Kidney (tissue), 14 donors: ENCODE data around the gene LRRC43. TPM values are rescaled to one million over a fixed set of nuclear protein-coding genes. Genes with fewer than 3 reads are reported as not detected.

Experiments used
- DNase-seq, 5 donors: peaks; one replicate each; pipeline ENCODE4 v3.0.0-alpha.2; 2013 to 2020
- FAIRE-seq: peaks from 2 replicates; lab custom pipeline; 2012; peaks lifted over from hg19 to GRCh38; lab: Jason Lieb, UNC
- H3K27ac ChIP-seq, 2 donors: one replicate each; pipeline ENCODE4 v1.7.0; 2013; ENCODE audit warnings: low read depth in 2 of 2, low read length in 2 of 2, inconsistent platforms in 1 of 2
- H3K27me3 ChIP-seq: one replicate; pipeline ENCODE4 v1.7.1; 2013; ENCODE audit warnings: low read length, inconsistent platforms; ENCODE audit not compliant: control insufficient read depth, insufficient read depth
- H3K36me3 ChIP-seq, 3 donors: one replicate each; pipeline versions ENCODE4 v1.7.0 to v1.7.1; 2013; ENCODE audit warnings: low read length in 3 of 3, control low read depth in 1 of 3, inconsistent platforms in 1 of 3; ENCODE audit not compliant: insufficient read depth in 3 of 3, control insufficient read depth in 2 of 3
- H3K4me1 ChIP-seq, 3 donors: one replicate each; pipeline versions ENCODE4 v1.7.0 to v1.7.1; 2013; ENCODE audit warnings: low read length in 3 of 3, inconsistent platforms in 1 of 3, low read depth in 1 of 3; ENCODE audit not compliant: control insufficient read depth in 2 of 3, insufficient read depth in 2 of 3
- H3K4me3 ChIP-seq, 3 donors: one replicate each; pipeline versions ENCODE4 v1.7.0 to v1.8.1; 2013; ENCODE audit warnings: low read length in 3 of 3, control low read depth in 1 of 3, inconsistent platforms in 1 of 3
- H3K9ac ChIP-seq, 3 donors: one replicate each; pipeline versions ENCODE4 v1.7.0 to v1.7.1; 2013; ENCODE audit warnings: low read length in 3 of 3, control low read depth in 1 of 3, inconsistent platforms in 1 of 3
- H3K9me3 ChIP-seq, 3 donors: one replicate each; pipeline versions ENCODE4 v1.7.0 to v1.7.1; 2013; ENCODE audit warnings: low read length in 3 of 3, control low read depth in 1 of 3, inconsistent platforms in 1 of 3; ENCODE audit not compliant: control insufficient read depth in 2 of 3, insufficient read depth in 1 of 3
- CTCF ChIP-seq: IDR thresholded peaks from 3 replicates; pipeline ENCODE4 v1.5.1; 2012; ENCODE audit warnings: mild to moderate bottlenecking, moderate library complexity, borderline replicate concordance; ENCODE audit not compliant: insufficient read depth; ENCODE audit errors: extremely low read depth
- intact Hi-C: fragments of 100-400 bp; cut with DNase I; formaldehyde crosslinking; loops from one replicate; pipeline ENCODE4 v1.11.1; 2022
- polyA plus RNA-seq: library from polyadenylated mRNA; stranded (reverse); fragments of 350-450 nt; fragmentation: Illumina TruSeq; extraction: RNeasy Lipid Tissue Mini Kit (QIAGEN cat#74804); gene quantifications from one replicate; pipeline ENCODE4 v1.2.3, GENCODE V29; 2014; ENCODE audit warnings: low read depth, low replicate concordance; ENCODE audit not compliant: insufficient read depth
- total RNA-seq: library from RNA; stranded (reverse); fragmentation: NEBNext Ultra II Directional; extraction: Animal tissue kit (Norgen Biotek cat#: 25700); gene quantifications from one replicate; pipeline ENCODE4 v1.2.1, GENCODE V29; 2021
- donor health status: control.
- donor health status: control.
- donor health status: control.
- donor health status: control.
- donor health status: control.
- donor health status: DM: yes; HTN: yes; CAD: no.
- donor health status: Normal renal cell carcinoma (clear cell type).

Gene LRRC43
- total and polyA plus RNA-seq, 2 donors from 2014 or later: 4.8 to 7.9 TPM

- intact Hi-C loops: no loop called here
- H3K4me1 ChIP-seq: peaks cover 0 to 7% (median 0%) of the 10 kb centered on the region in 3 donors
- no peak for FAIRE-seq
- no peak overlapping the region for H3K4me3 ChIP-seq
- DNase-seq: no peak
- no peak overlapping the region for H3K9ac ChIP-seq
- TF ChIP-seq CTCF: no peak
- no peaks in the 10 kb centered on the region for H3K27me3 ChIP-seq
- H3K9me3 ChIP-seq: no peaks in the 10 kb centered on the region
- no peak overlapping the region for H3K27ac ChIP-seq
- H3K36me3 ChIP-seq: no peaks in the 10 kb centered on the region
Observed at GRCh38 chr12:122199484-122200355, 16.8 kb downstream of the LRRC43 start.

- no peaks in the 10 kb centered on the region for H3K36me3 ChIP-seq
- no peak overlapping the region for H3K4me3 ChIP-seq
- H3K9ac ChIP-seq: no peak overlapping the region
- no peaks in the 10 kb centered on the region for H3K9me3 ChIP-seq
- no peak for TF ChIP-seq CTCF
- no peak overlapping the region for H3K27ac ChIP-seq
- peaks cover 0 to 7% (median 0%) of the 10 kb centered on the region in 3 donors for H3K4me1 ChIP-seq
- intact Hi-C loops: no loop called here
- peak in 2 of 5 donors; percentile 38 to 68 for DNase-seq
- FAIRE-seq: no peak
- peaks cover 4% of the 10 kb centered on the region for H3K27me3 ChIP-seq
Observed at GRCh38 chr12:122200541-122201175, 17.7 kb downstream of the LRRC43 start.

GRCh38 chr12:122201381-122201780 is 18.5 kb downstream of the LRRC43 start:
- no peak overlapping the region for H3K9ac ChIP-seq
- peaks cover 4% of the 10 kb centered on the region for H3K27me3 ChIP-seq
- no peak overlapping the region for H3K4me3 ChIP-seq
- H3K27ac ChIP-seq: no peak overlapping the region
- no peaks in the 10 kb centered on the region for H3K9me3 ChIP-seq
- H3K4me1 ChIP-seq: peaks cover 0 to 7% (median 0%) of the 10 kb centered on the region in 3 donors
- no peak for DNase-seq
- H3K36me3 ChIP-seq: no peaks in the 10 kb centered on the region
- no peak for FAIRE-seq
- TF ChIP-seq CTCF: no peak
- intact Hi-C loops: no loop called here
